Vagina (tissue), 2 donors: ENCODE results near the gene TNFRSF8. TPM values are rescaled to one million over a fixed set of nuclear protein-coding genes. Genes with fewer than 3 reads are reported as not detected.
"Not testable (repeated sequence)": the region's sequence is repeated elsewhere in the genome, so short reads cannot be mapped to it uniquely, and the experiment has no call there.

Source experiments
- DNase-seq, 2 donors: peaks; one replicate each; pipeline ENCODE4 v3.0.0-alpha.2; 2017; ENCODE audit errors: extremely low spot score in 2 of 2
- H3K27ac ChIP-seq: fragments of 200-600 bp; sonication (generic); one replicate; pipeline ENCODE4 v1.5.1; 2019
- H3K27me3 ChIP-seq: fragments of 200-600 bp; sonication (generic); one replicate; pipeline ENCODE4 v1.5.1; 2019
- H3K36me3 ChIP-seq, 2 donors: fragments of 200-600 bp; sonication (generic); one replicate each; pipeline ENCODE4 v1.5.1; 2017 to 2019
- H3K4me1 ChIP-seq: fragments of 200-600 bp; sonication (generic); one replicate; pipeline ENCODE4 v1.5.1; 2019
- H3K4me3 ChIP-seq, 2 donors: fragments of 200-600 bp; sonication (generic); 1 replicate in 1 of 2; 2 replicates in 1 of 2; pipeline ENCODE4 v1.5.1; 2016 to 2019
- H3K9me3 ChIP-seq: fragments of 200-600 bp; sonication (generic); one replicate; pipeline ENCODE4 v1.5.1; 2019
- CTCF ChIP-seq, 3 experiments: fragments of 450-650 bp in 2 of 3; fragments of 200-600 bp in 1 of 3; sonication (generic) in 1 of 3; IDR thresholded peaks; one replicate each; pipeline ENCODE4 v1.5.1; 2017 to 2019; ENCODE audit warnings: antibody characterized with exemption in 3 of 3, mild to moderate bottlenecking in 2 of 3, moderate library complexity in 2 of 3
- POLR2A ChIP-seq, 2 donors: fragments of 450-650 bp; IDR thresholded peaks; one replicate each; pipeline ENCODE4 v1.6.1; 2017; ENCODE audit warnings: antibody characterized with exemption in 2 of 2, mild to moderate bottlenecking in 2 of 2, moderate library complexity in 2 of 2
- POLR2AphosphoS5 ChIP-seq, 2 donors: sonication (generic); formaldehyde crosslinking; IDR thresholded peaks; one replicate each; pipeline ENCODE4 v1.9.0; 2017; ENCODE audit warnings: antibody characterized with exemption in 2 of 2, mild to moderate bottlenecking in 2 of 2, low read depth in 1 of 2; ENCODE audit not compliant: insufficient read depth in 1 of 2
- intact Hi-C: fragments of 100-400 bp; cut with DNase I; formaldehyde crosslinking; loops from one replicate; pipeline ENCODE4 v1.15.1; 2023
- total RNA-seq: library from RNA; depleted of rRNA; stranded (reverse); fragments of >200 nt; gene quantifications from one replicate; pipeline ENCODE4 v1.2.3, GENCODE V29; 2016

TNFRSF8 gene
- total RNA-seq, 1 donor from 2014 or later: 1.2 TPM

GRCh38 chr1:12032161-12032621 is 30.9 kb upstream of the TNFRSF8 start:
- Histone ChIP-seq H3K27ac (no peak overlapping the region), H3K36me3 (peaks cover 0 to 30% of the 10 kb centered on the region in 2 donors)
- intact Hi-C loops: no loop called here

GRCh38 chr1:12033441-12033840 is 29.7 kb upstream of the TNFRSF8 start:
- intact Hi-C loops: not testable (repeated sequence)

More at GRCh38 chr1:12032161-12032621, 30.9 kb upstream of the TNFRSF8 start:
- Histone ChIP-seq H3K4me1 (no peaks in the 10 kb centered on the region), H3K4me3 (no peak overlapping the region), H3K9me3 (no peaks in the 10 kb centered on the region), H3K27me3 (no peaks in the 10 kb centered on the region)
- no peak for DNase-seq
- no peak for TF ChIP-seq POLR2A (IDR thresholded peaks at IDR 0.05)
- no peak for TF ChIP-seq CTCF (IDR thresholded peaks at IDR 0.05)
- TF ChIP-seq POLR2AphosphoS5 (IDR thresholded peaks at IDR 0.05; ENCODE audit: insufficient read depth in 1 of 2, low read depth in 1 of 2): no peak

GRCh38 chr1:12034381-12034801 is 28.7 kb upstream of the TNFRSF8 start:
- Histone ChIP-seq H3K9me3 (no peaks in the 10 kb centered on the region), H3K27ac (no peak overlapping the region), H3K4me3 (no peak overlapping the region), H3K27me3 (no peaks in the 10 kb centered on the region), H3K36me3 (peaks cover 0 to 14% of the 10 kb centered on the region in 2 donors), H3K4me1 (no peaks in the 10 kb centered on the region)
- TF ChIP-seq POLR2AphosphoS5 (IDR thresholded peaks at IDR 0.05; ENCODE audit: insufficient read depth in 1 of 2, low read depth in 1 of 2) (no peak), POLR2A (IDR thresholded peaks at IDR 0.05) (no peak), CTCF (IDR thresholded peaks at IDR 0.05) (no peak)
- DNase-seq: no peak
- intact Hi-C loops: no loop called here

More at GRCh38 chr1:12033441-12033840, 29.7 kb upstream of the TNFRSF8 start:
- H3K4me3 ChIP-seq, H3K9me3 ChIP-seq, H3K4me1 ChIP-seq, H3K27ac ChIP-seq, DNase-seq, H3K27me3 ChIP-seq: not testable (repeated sequence)
- peaks cover 0 to 24% of the 10 kb centered on the region in 2 donors for H3K36me3 ChIP-seq

- no peak for DNase-seq
- Histone ChIP-seq H3K4me3 (no peak overlapping the region), H3K9me3 (no peaks in the 10 kb centered on the region), H3K27me3 (no peaks in the 10 kb centered on the region), H3K4me1 (no peaks in the 10 kb centered on the region), H3K36me3 (peaks cover 0 to 5% of the 10 kb centered on the region in 2 donors), H3K27ac (no peak overlapping the region)
- TF ChIP-seq POLR2AphosphoS5 (IDR thresholded peaks at IDR 0.05; ENCODE audit: insufficient read depth in 1 of 2, low read depth in 1 of 2): no peak
- no peak for TF ChIP-seq POLR2A (IDR thresholded peaks at IDR 0.05)
- TF ChIP-seq CTCF (IDR thresholded peaks at IDR 0.05): no peak
- intact Hi-C loops: no loop called here
Observed at GRCh38 chr1:12035312-12035711, 27.8 kb upstream of the TNFRSF8 start.

- Histone ChIP-seq H3K4me1 (no peaks in the 10 kb centered on the region), H3K36me3 (no peaks in the 10 kb centered on the region), H3K27me3 (no peaks in the 10 kb centered on the region), H3K27ac (no peak overlapping the region), H3K9me3 (no peaks in the 10 kb centered on the region), H3K4me3 (no peak overlapping the region)
- intact Hi-C loops: no loop called here
- DNase-seq: no peak
- no peak for TF ChIP-seq POLR2A (IDR thresholded peaks at IDR 0.05)
- no peak for TF ChIP-seq POLR2AphosphoS5 (IDR thresholded peaks at IDR 0.05; ENCODE audit: insufficient read depth in 1 of 2, low read depth in 1 of 2)
- TF ChIP-seq CTCF (IDR thresholded peaks at IDR 0.05): no peak
Observed at GRCh38 chr1:12037486-12038355, 25.4 kb upstream of the TNFRSF8 start.
